ENCODE data around the gene FDX2. TPM values are rescaled to one million over a fixed set of nuclear protein-coding genes. Genes with fewer than 3 reads are reported as not detected.
A peak's percentile ranks its signal among the peaks of the same experiment; 100 is the strongest.

Gene FDX2
- total and polyA plus RNA-seq, 2 of the 13 experiments (the other 11 are each of a cell fraction or from before 2014, with no cell fraction given), result 21.0 to 24.7 TPM

- TF ChIP-seq TEF (CRISPR knock-in tag; IDR thresholded peaks at IDR 0.05) (no peak; the same call in 1 of the 2 replicates), ZNF543 (CRISPR knock-in tag; IDR thresholded peaks at IDR 0.05) (peak; percentile 66; the same call in 1 of the 2 replicates), ZMYM4 (CRISPR knock-in tag; IDR thresholded peaks at IDR 0.05) (peak; percentile 60; the same call in 1 of the 2 replicates), KDM1A (CRISPR knock-in tag; IDR thresholded peaks at IDR 0.05) (peak; percentile 90; the same call in 1 of the 2 replicates), SRF (IDR thresholded peaks at IDR 0.05; ENCODE audit: low read depth, low read length) (no peak), POLR2AphosphoS2 (IDR thresholded peaks at IDR 0.05; ENCODE audit: low read depth, low read length) (no peak), ZNF142 (CRISPR knock-in tag; IDR thresholded peaks at IDR 0.05) (peak; percentile 71), ZNF431 (CRISPR knock-in tag; IDR thresholded peaks at IDR 0.05; ENCODE audit: borderline replicate concordance, low read depth) (0 out of 2 replicates have a peak, but pooled peaks have one; percentile 62), KLF6 (CRISPR knock-in tag; IDR thresholded peaks at IDR 0.05) (peak; percentile 97), ZBTB39 (CRISPR knock-in tag; IDR thresholded peaks at IDR 0.05) (no peak), TGIF2 (CRISPR knock-in tag; IDR thresholded peaks at IDR 0.05) (peak; percentile 33; the same call in 1 of the 2 replicates), NCOA2 (CRISPR knock-in tag; IDR thresholded peaks at IDR 0.05) (peak; percentile 93), ERF (CRISPR knock-in tag; IDR thresholded peaks at IDR 0.05) (peak; percentile 84), HIVEP1 (CRISPR knock-in tag; IDR thresholded peaks at IDR 0.05) (peak; percentile 94), NFAT5 (CRISPR knock-in tag; IDR thresholded peaks at IDR 0.05) (0 out of 2 replicates have a peak, but pooled peaks have one; percentile 31)
These were observed 45.0 kb downstream of the FDX2 start, which contains the start of gene ICAM1 (continued) for GRCh38 chr19:10270616-10271394.
